ENCODE results near the gene ESPNL.

The ESPNL gene

GRCh38 chr2:238174291-238174690, 74.2 kb downstream of the ESPNL start:
- no peak for DNase-seq

- DNase-seq = no peak
Observed at GRCh38 chr2:238174701-238175100, 74.6 kb downstream of the ESPNL start.

- no peak for DNase-seq
Observed at GRCh38 chr2:238176613-238177012, 76.5 kb downstream of the ESPNL start.

GRCh38 chr2:238180554-238180953, 80.4 kb downstream of the ESPNL start:
- no peak for DNase-seq

- DNase-seq = no peak
Observed at GRCh38 chr2:238182362-238182761, 82.2 kb downstream of the ESPNL start.
